ENCODE data around the gene JAZF1.

Gene JAZF1

DNA sequence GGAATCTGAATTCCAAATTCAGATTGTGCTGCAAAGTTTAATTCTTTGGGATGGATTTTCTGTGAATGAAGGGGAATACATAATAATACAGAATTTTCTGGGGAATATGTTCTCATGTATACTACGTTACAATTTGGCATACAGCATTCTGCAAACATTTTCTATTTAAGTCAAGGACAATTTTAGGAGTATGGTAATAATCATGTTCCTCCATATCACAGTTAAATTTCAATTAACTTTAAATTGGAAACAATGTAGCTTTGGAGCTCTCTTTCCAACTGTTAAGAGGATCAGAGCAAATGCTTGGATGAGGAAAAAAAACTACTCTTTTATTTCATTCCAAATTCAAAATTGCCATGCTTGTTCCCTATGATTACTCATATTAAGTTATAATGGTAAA, 217.5 kb downstream of the JAZF1 start:
- Histone ChIP-seq H3K4me1 (ENCODE audit: low read depth, poor library complexity, severe bottlenecking) (peaks cover 44% of the 10 kb centered on the region), H3K27ac (no peak overlapping the region), H3K4me2 (no peak overlapping the region), H3K27me3 (ENCODE audit: insufficient read depth, low read depth) (no peaks in the 10 kb centered on the region), H3K4me3 (IDR thresholded peaks at IDR 0.05; ENCODE audit: insufficient read depth, low read depth, low read length) (no peak overlapping the region), H4K20me1 (ENCODE audit: insufficient read depth) (no peaks in the 10 kb centered on the region), H2AFZ (ENCODE audit: low read depth) (no peak overlapping the region), H3K9ac (no peak overlapping the region), H3K79me2 (ENCODE audit: insufficient read depth, low read depth) (no peaks in the 10 kb centered on the region), H3K36me3 (ENCODE audit: insufficient read depth) (no peaks in the 10 kb centered on the region)
- TF ChIP-seq, protein P1, sequence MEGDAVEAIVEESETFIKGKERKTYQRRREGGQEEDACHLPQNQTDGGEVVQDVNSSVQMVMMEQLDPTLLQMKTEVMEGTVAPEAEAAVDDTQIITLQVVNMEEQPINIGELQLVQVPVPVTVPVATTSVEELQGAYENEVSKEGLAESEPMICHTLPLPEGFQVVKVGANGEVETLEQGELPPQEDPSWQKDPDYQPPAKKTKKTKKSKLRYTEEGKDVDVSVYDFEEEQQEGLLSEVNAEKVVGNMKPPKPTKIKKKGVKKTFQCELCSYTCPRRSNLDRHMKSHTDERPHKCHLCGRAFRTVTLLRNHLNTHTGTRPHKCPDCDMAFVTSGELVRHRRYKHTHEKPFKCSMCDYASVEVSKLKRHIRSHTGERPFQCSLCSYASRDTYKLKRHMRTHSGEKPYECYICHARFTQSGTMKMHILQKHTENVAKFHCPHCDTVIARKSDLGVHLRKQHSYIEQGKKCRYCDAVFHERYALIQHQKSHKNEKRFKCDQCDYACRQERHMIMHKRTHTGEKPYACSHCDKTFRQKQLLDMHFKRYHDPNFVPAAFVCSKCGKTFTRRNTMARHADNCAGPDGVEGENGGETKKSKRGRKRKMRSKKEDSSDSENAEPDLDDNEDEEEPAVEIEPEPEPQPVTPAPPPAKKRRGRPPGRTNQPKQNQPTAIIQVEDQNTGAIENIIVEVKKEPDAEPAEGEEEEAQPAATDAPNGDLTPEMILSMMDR (conservative IDR thresholded peaks at IDR 0.05; ENCODE audit: low read depth, low read length): no peak

- no peak overlapping the region for H3K9ac ChIP-seq
- no peak overlapping the region for H3K4me2 ChIP-seq
- no peaks in the 10 kb centered on the region for H3K27me3 ChIP-seq (ENCODE audit: insufficient read depth, low read depth)
- TF ChIP-seq, protein P1 (conservative IDR thresholded peaks at IDR 0.05; ENCODE audit: low read depth, low read length): no peak
- H3K27ac ChIP-seq: no peak overlapping the region
- no peaks in the 10 kb centered on the region for H3K36me3 ChIP-seq (ENCODE audit: insufficient read depth)
- H3K4me3 ChIP-seq (IDR thresholded peaks at IDR 0.05; ENCODE audit: insufficient read depth, low read depth, low read length): no peak overlapping the region
- H3K4me1 ChIP-seq (ENCODE audit: low read depth, poor library complexity, severe bottlenecking): peaks cover 36% of the 10 kb centered on the region
- no peak overlapping the region for H2AFZ ChIP-seq (ENCODE audit: low read depth)
- H4K20me1 ChIP-seq (ENCODE audit: insufficient read depth): no peaks in the 10 kb centered on the region
- H3K79me2 ChIP-seq (ENCODE audit: insufficient read depth, low read depth): no peaks in the 10 kb centered on the region
These were observed 218.3 kb downstream of the JAZF1 start for GRCh38 chr7:27962273-27962672.

GRCh38 chr7:27961255-27961654, 219.3 kb downstream of the JAZF1 start:
- H3K4me3 ChIP-seq (IDR thresholded peaks at IDR 0.05; ENCODE audit: insufficient read depth, low read depth, low read length): no peak overlapping the region
- H4K20me1 ChIP-seq (ENCODE audit: insufficient read depth): no peaks in the 10 kb centered on the region
- H3K27me3 ChIP-seq (ENCODE audit: insufficient read depth, low read depth): no peaks in the 10 kb centered on the region
- peaks cover 29% of the 10 kb centered on the region for H3K4me1 ChIP-seq (ENCODE audit: low read depth, poor library complexity, severe bottlenecking)
- H2AFZ ChIP-seq (ENCODE audit: low read depth): no peak overlapping the region
- H3K9ac ChIP-seq: no peak overlapping the region
- TF ChIP-seq, protein P1 (conservative IDR thresholded peaks at IDR 0.05; ENCODE audit: low read depth, low read length): no peak
- no peak overlapping the region for H3K4me2 ChIP-seq
- H3K36me3 ChIP-seq (ENCODE audit: insufficient read depth): no peaks in the 10 kb centered on the region
- no peak overlapping the region for H3K27ac ChIP-seq
- no peaks in the 10 kb centered on the region for H3K79me2 ChIP-seq (ENCODE audit: insufficient read depth, low read depth)

DNA sequence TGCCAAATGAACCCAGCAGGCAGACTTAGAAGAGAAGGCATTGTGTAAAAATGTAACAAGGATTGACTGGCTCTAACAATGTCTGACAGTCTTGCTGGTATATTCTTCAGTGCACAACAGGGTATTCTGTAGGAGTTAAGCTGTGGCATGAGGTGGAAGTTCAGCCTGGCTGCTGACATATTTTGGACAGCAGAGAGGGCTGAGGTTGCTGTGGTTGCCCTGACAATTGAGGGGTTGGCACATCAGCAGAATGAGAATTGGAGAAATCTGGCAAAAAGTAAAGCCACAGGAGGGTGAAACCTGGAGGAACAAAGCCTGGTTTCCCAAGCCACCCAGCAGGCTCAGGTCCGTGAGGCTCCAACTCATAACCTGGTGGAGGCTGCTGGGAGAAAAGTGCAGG, 220.2 kb downstream of the JAZF1 start:
- H3K36me3 ChIP-seq (ENCODE audit: insufficient read depth): no peaks in the 10 kb centered on the region
- TF ChIP-seq, protein P1 (conservative IDR thresholded peaks at IDR 0.05; ENCODE audit: low read depth, low read length): no peak
- no peak overlapping the region for H2AFZ ChIP-seq (ENCODE audit: low read depth)
- no peaks in the 10 kb centered on the region for H3K79me2 ChIP-seq (ENCODE audit: insufficient read depth, low read depth)
- peaks cover 28% of the 10 kb centered on the region for H3K4me1 ChIP-seq (ENCODE audit: low read depth, poor library complexity, severe bottlenecking)
- H3K4me2 ChIP-seq: no peak overlapping the region
- H3K27ac ChIP-seq: no peak overlapping the region
- no peaks in the 10 kb centered on the region for H3K27me3 ChIP-seq (ENCODE audit: insufficient read depth, low read depth)
- H3K4me3 ChIP-seq (IDR thresholded peaks at IDR 0.05; ENCODE audit: insufficient read depth, low read depth, low read length): no peak overlapping the region
- no peak overlapping the region for H3K9ac ChIP-seq
- no peaks in the 10 kb centered on the region for H4K20me1 ChIP-seq (ENCODE audit: insufficient read depth)
